HG03159 (cell line): ENCODE data around the gene PCLO.
"Not testable (repeated sequence)": the region's sequence is repeated elsewhere in the genome, so short reads cannot be mapped to it uniquely, and the experiment has no call there.

ENCODE experiments used
- ATAC-seq: cut with Tn5 transposase; IDR thresholded peaks from one replicate; pipeline ENCODE4 v1.9.1; 2021; ENCODE audit warnings: mild to moderate bottlenecking, moderate library complexity; ENCODE audit not compliant: unreplicated experiment

PCLO gene

DNA sequence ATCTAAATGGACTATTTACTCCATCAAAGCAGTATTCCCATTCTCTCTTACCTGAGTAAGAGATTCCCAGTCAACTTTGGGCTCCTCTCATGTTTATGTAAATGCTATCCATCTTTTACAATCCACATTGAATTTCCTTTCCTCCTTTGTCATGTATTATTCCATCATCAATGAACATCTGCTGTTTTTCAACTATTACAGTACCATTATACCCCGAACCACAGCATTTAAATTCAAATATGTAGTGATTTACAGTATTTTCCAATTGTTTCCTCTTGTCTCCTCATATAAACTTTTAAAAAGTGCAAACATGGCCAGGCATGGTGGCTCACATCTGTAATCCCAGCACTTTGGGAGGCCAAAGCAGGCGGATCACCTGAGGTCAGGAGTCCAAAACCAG lies 20.3 kb downstream of the PCLO start:
- no peak for ATAC-seq

GRCh38 chr7:83141927-83142326 lies 20.8 kb downstream of the PCLO start:
- no peak for ATAC-seq

- ATAC-seq, result no peak
These were observed 31.8 kb downstream of the PCLO start for GRCh38 chr7:83130623-83131545.

GRCh38 chr7:83130191-83130590 lies 32.5 kb downstream of the PCLO start:
- no peak for ATAC-seq

DNA sequence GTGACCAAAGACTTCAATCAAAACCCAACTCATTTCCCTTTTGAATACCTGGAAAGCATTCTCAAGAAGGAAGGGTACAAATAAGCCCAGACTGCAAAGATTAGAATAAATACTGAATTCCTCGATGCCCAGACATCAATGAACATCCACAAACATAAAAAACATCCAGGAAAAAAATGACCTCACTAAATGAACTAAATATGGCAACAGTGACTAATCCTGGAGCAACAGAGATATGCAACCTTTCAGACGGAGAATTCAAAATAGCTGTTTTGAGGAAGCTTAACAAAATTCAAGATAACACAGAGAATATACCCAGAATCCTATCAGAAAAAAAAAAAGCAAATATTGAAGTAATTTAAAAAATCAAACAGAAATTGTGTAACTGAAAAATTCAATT lies 43.2 kb downstream of the PCLO start:
- no peak for ATAC-seq

DNA sequence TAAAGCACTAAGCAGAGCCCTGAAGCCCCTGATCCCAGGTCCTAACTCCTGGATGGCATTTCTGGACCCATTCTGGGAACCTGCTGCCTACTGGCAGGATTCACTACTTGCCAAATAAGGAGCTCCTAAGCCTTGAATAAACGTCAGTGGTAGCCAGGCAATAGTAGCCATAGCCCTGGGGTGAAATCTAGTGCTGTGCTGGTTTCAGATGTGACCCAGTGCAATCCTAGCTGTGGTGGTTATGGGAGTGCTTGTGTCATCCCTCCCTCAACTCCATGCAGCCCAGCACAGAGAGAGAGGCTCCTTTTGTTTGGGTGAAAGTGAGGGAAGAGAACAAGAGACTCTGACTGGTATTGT lies 43.7 kb downstream of the PCLO start:
- ATAC-seq, result no peak

GRCh38 chr7:83118347-83119025 lies 44.2 kb downstream of the PCLO start:
- ATAC-seq, result no peak

- ATAC-seq, result no peak
These were observed 45.2 kb downstream of the PCLO start for GRCh38 chr7:83117466-83117865.

DNA sequence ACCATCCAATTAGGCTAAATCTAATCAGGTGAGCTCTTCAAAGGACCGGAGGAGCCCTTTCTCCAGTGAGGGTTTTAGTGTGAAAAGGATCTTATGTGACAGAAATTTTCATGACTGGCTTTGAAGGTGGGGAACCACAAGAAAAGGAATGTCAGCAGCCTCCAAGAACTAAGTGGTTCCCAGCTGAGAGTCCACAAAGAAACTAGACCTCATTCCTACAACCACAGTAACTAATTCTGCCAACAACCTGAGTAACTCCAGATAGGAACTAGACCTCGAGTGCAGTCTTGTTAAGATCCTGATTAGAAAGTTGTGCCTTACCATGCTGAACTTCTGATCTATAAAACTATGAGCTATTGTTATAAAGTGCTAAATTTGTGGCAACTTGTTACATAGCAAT lies 51.3 kb downstream of the PCLO start:
- no peak for ATAC-seq

GRCh38 chr7:83109352-83109751 lies 53.3 kb downstream of the PCLO start:
- ATAC-seq, result no peak

- ATAC-seq, result no peak
These were observed 56.7 kb downstream of the PCLO start for GRCh38 chr7:83105948-83106347.

DNA sequence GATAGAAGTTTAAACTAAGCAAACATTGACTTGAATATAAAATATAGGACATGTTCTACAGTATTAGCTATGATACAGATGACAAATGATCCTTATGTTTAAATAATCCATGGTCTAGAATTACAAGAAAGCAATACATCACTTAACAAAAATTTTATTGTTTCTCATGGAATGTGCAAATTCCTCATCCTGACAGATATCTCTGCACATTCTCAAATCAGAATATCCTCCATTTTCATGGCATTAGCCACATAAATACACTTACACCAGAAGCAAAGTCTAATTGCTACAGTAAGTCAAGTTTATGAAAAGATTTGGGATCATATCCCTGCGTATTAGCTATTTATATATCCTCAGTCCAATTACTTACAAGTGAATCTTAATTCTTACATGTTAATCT lies 57.6 kb downstream of the PCLO start:
- no peak for ATAC-seq

DNA sequence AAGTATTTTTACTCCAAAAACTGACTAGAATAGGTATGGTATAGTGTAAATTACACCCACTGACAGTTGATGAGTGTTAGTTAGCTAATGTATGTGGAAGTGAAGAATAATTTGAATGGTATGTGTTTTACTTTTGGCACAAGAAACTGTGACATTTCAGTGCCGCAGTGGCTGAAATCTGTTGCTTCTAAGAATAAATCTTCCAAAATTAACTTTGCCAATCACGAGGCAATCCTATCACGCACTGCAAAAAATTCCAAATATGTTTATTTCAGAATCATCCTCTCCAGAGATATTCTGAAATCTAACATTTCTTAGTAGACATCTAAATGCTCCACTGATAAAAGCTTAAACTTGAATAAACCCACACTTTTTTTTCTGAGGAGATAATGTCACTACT lies 61.2 kb downstream of the PCLO start:
- ATAC-seq, result no peak

DNA sequence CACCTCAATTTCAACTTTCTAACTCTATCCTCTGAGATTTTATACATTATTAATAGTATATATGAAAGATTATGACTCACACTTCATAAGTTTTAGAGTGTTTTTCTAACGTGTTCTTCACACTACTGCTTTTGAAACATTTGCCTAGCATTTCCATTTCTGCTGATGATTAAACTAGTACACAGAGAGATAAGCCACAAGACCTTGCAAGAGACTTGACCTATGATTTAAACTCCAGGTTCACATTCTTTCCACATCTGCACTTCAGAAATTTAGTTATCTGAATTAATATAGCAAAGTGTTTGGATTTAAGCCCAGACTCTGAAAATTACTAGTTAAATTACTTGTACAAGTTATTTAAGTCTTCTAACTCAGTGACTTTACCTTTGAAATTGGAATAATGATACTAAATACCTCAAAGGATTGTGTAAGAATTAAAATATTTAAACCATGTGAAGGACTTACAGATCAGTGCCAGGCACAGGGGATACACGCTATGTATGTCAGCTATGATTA lies 66.6 kb downstream of the PCLO start:
- ATAC-seq, result no peak

DNA sequence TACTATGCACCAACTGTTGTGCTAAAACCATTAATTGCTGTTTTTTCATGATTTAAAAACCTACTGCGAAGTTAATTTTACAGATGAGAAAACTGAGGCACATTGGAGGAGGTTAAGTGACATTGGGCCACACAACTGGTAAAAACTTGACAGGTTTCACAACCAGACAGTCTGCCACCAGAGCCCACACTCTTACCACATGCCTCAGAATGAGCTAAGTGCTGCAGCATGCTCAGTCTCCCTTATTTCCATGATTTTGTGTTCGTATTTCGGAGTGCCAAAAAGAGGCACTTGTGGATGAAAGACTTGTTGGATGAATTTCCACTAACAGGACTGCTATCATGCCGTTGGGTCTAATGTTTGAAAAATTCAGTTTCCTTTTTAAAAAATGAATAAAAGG lies 77.4 kb downstream of the PCLO start:
- ATAC-seq, result no peak

DNA sequence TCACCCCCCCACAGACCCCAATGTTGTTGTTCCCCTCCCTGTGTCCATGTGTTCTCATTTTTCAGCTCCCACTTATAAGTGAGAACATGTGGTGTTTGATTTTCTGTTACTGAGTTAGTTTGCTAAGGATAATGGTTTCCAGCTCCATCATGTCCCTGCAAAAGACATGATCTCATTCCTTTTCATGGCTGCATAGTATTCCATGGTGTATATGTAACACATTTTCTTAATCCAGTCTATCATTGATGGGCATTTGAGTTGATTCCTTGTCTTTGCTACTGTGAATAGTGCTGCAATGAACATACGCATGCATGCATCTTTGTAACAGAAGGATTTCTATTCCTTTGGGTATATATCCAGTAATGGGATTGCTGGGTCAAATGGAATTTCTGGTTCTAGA lies 82.8 kb downstream of the PCLO start:
- ATAC-seq, result not testable (repeated sequence)

DNA sequence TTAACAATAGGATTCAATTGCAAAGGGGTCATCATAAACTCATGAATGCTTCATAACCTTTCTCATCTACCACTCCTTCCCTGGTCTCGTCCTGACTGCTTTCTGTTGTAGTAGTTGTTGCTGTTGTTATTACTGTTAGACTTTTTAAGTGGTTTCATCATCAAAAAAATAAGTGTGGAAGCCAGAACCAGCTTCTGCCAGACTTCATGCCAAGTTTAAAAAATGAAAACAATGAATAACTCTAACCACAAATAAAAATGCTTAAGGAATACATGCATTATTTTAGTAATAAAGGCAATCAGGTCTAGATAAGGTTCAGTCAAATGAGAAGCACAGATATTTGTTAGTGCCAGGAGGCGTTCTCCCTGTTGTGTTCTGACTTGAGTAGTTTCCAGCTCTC lies 85.4 kb downstream of the PCLO start:
- ATAC-seq, result no peak

- ATAC-seq, result no peak
These were observed 89.8 kb downstream of the PCLO start for GRCh38 chr7:83072576-83073517.

- no peak for ATAC-seq
These were observed 97.0 kb downstream of the PCLO start for GRCh38 chr7:83065714-83066113.

- no peak for ATAC-seq
These were observed 102.5 kb downstream of the PCLO start for GRCh38 chr7:83060218-83060617.

DNA sequence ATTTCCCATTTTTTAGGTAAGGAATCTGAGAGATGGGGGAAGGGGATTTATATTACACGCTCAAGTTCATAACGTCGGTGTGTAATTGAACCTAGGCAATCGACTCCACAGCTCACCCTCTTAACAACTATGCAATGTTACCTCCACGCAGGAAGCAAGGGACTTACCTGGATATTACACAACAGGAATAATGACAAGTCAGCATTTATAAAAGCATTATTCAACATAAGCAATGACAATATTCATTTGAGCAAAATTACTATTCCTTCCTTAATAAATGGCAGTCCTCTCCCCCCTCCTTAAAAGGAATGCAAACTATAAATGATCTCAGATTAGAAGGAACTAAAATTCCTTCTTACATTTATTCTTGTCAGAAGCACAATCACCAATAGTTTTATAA lies 104.0 kb downstream of the PCLO start:
- no peak for ATAC-seq
